ENCODE data around the gene MSGN1.
A peak's percentile ranks its signal among the peaks of the same experiment; 100 is the strongest.

- TF ChIP-seq POLR2A (IDR thresholded peaks at IDR 0.05) (no peak), CTCF (IDR thresholded peaks at IDR 0.05) (peak; percentile 22 to 88 (median 77)), POLR2AphosphoS5 (IDR thresholded peaks at IDR 0.05) (no peak)
Measured at GRCh38 chr2:17851731-17852585, 35.7 kb downstream of the MSGN1 start.

All from prostate gland (tissue), 2 donors.